ENCODE measurements around the gene POLE4. TPM values are rescaled to one million over a fixed set of nuclear protein-coding genes. Genes with fewer than 3 reads are reported as not detected.

Gene POLE4
- total RNA-seq, 1 experiment from 2014 or later = 25.6 TPM

GRCh38 chr2:74942263-74942662 is 16.2 kb upstream of the POLE4 start:
- ChIA-PET POLR2A (no interaction called here), RAD21 (ENCODE audit: low non-redundant PET in 1 of 2, low total read pairs in 2 of 2, uncharacterized antibody in 2 of 2, unreplicated experiment in 2 of 2) (no interaction called here), CTCF (no interaction called here)
- intact Hi-C loops (cut with micrococcal nuclease) = no loop called here
- BruUV-seq (replicated peaks) = no TSS peak
- Histone ChIP-seq H3K9ac (ENCODE audit: low read length) (no peak overlapping the region), H2AFZ (ENCODE audit: low read depth, low read length, poor library complexity, severe bottlenecking) (no peak overlapping the region), H3K79me2 (ENCODE audit: insufficient read depth, low read length) (no peaks in the 10 kb centered on the region), H4K20me1 (ENCODE audit: insufficient read depth) (no peaks in the 10 kb centered on the region), H3K36me3 (ENCODE audit: control insufficient read depth in 1 of 2, insufficient read depth in 2 of 2, low read length in 2 of 2) (no peaks in the 10 kb centered on the region), H3K4me2 (ENCODE audit: low read length) (no peak overlapping the region), H3K27ac (ENCODE audit: low read depth, low read length) (no peak overlapping the region), H3K9me2 (ENCODE audit: insufficient read depth) (no peaks in the 10 kb centered on the region), H3K4me1 (ENCODE audit: control insufficient read depth in 1 of 2, insufficient read depth in 2 of 2, low read length in 2 of 2) (no peaks in the 10 kb centered on the region), H3K4me3 (replicated peaks in 1 of 2; ENCODE audit: low read depth in 1 of 2, low read length in 2 of 2) (no peak overlapping the region), H3K9me3 (ENCODE audit: control insufficient read depth in 1 of 2, insufficient read depth in 1 of 2, low read depth in 1 of 2, low read length in 2 of 2) (no peaks in the 10 kb centered on the region), H3K27me3 (ENCODE audit: insufficient read depth, low read length) (no peaks in the 10 kb centered on the region; the same call in 1 of the 2 replicates)
- no peak for DNase-seq (ENCODE audit: low read depth, low spot score)
- TF ChIP-seq YY1 (IDR thresholded peaks at IDR 0.05; ENCODE audit: extremely low read depth, insufficient replicate concordance, low read depth, low read length) = no peak
- TF ChIP-seq SRF (IDR thresholded peaks at IDR 0.05; ENCODE audit: low read depth) = no peak
- no peak for TF ChIP-seq ZBTB33 (IDR thresholded peaks at IDR 0.05; ENCODE audit: extremely low read depth, insufficient replicate concordance, low read length)
- no peak for TF ChIP-seq EGR1 (IDR thresholded peaks at IDR 0.05; ENCODE audit: low read depth)
- TF ChIP-seq CEBPB (IDR thresholded peaks at IDR 0.05; ENCODE audit: low read depth) = no peak
- no peak for TF ChIP-seq EZH2phosphoT487 (IDR thresholded peaks at IDR 0.05; ENCODE audit: borderline replicate concordance)
- TF ChIP-seq REST (IDR thresholded peaks at IDR 0.05; ENCODE audit: low read depth) = no peak
- TF ChIP-seq ELF1 (IDR thresholded peaks at IDR 0.05; ENCODE audit: borderline replicate concordance, low read depth) = no peak
- no peak for TF ChIP-seq TCF7L2 (IDR thresholded peaks at IDR 0.05; ENCODE audit: borderline replicate concordance, extremely low read depth, insufficient read depth, insufficient read length)
- no peak for TF ChIP-seq EZH2 (IDR thresholded peaks at IDR 0.05)
- TF ChIP-seq SIN3A (IDR thresholded peaks at IDR 0.05; ENCODE audit: low read depth) = no peak
- TF ChIP-seq CBX3 (IDR thresholded peaks at IDR 0.05; ENCODE audit: low read depth) = no peak
- no peak for TF ChIP-seq SP1 (IDR thresholded peaks at IDR 0.05; ENCODE audit: low read depth)
- no peak for TF ChIP-seq MAX (IDR thresholded peaks at IDR 0.05)
- no peak for TF ChIP-seq RAD21 (IDR thresholded peaks at IDR 0.05; ENCODE audit: low read depth)
- TF ChIP-seq FOSL1 (IDR thresholded peaks at IDR 0.05; ENCODE audit: low read depth) = no peak
- TF ChIP-seq CTCF (IDR thresholded peaks at IDR 0.05 in 2 of 3, conservative IDR thresholded peaks at IDR 0.05 in 1 of 3; ENCODE audit: borderline replicate concordance in 1 of 3, insufficient read depth in 1 of 3, low read depth in 2 of 3, low read length in 2 of 3) = no peak
- TF ChIP-seq ZNF274 (IDR thresholded peaks at IDR 0.05; ENCODE audit: low read depth, low read length) = no peak
- no peak for TF ChIP-seq POLR2AphosphoS5 (IDR thresholded peaks at IDR 0.05; ENCODE audit: low read depth, low read length)
- ATAC-seq = no peak
